ENCODE measurements around the gene NCAPH2.
"Not testable (repeated sequence)": the region's sequence is repeated elsewhere in the genome, so short reads cannot be mapped to it uniquely, and the experiment has no call there.

Gene NCAPH2

DNA sequence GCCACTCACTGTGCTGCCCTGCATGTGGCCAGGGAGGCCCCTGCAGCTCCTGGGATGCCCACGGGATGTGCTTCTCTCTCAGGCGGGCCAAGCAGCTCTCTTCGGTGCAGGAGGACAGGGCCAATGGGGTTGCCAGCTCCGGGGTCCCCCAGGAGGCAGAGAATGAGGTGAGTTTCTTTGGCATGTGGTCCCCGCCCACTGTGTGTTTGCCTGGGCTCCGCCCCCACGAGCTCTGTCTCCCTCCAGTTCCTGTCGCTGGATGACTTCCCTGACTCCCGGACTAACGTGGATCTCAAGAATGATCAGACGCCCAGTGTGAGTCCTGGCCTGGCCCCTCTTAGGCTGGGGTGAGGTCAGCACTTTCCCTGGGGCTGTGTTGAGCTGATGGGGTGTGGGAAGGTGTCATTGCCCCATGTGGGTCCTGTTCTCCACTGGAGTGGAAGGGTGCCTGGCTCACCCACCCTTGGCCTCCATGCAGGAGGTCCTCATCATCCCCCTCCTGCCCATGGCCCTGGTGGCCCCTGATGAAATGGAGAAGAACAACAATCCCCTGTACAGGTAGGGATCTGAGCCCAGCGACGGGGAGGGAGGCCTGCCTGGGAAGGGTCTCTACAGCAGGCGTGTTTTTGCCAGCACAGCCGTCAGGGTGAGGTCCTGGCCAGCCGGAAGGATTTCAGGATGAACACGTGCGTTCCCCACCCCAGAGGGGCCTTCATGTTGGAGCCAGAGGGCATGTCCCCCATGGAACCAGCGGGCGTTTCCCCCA lies 9.7 kb downstream of the NCAPH2 start:
- TF ChIP-seq, protein P1, sequence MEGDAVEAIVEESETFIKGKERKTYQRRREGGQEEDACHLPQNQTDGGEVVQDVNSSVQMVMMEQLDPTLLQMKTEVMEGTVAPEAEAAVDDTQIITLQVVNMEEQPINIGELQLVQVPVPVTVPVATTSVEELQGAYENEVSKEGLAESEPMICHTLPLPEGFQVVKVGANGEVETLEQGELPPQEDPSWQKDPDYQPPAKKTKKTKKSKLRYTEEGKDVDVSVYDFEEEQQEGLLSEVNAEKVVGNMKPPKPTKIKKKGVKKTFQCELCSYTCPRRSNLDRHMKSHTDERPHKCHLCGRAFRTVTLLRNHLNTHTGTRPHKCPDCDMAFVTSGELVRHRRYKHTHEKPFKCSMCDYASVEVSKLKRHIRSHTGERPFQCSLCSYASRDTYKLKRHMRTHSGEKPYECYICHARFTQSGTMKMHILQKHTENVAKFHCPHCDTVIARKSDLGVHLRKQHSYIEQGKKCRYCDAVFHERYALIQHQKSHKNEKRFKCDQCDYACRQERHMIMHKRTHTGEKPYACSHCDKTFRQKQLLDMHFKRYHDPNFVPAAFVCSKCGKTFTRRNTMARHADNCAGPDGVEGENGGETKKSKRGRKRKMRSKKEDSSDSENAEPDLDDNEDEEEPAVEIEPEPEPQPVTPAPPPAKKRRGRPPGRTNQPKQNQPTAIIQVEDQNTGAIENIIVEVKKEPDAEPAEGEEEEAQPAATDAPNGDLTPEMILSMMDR (IDR thresholded peaks at IDR 0.05; ENCODE audit: borderline replicate concordance, control extremely low read depth, extremely low read depth, insufficient read depth, missing control alignments), result no peak
- no peak for DNase-seq (ENCODE audit: low spot score)
- in situ Hi-C loops (cut with MboI; ENCODE audit: low sequenced_read_pairs, unreplicated experiment), result no loop called here

DNA sequence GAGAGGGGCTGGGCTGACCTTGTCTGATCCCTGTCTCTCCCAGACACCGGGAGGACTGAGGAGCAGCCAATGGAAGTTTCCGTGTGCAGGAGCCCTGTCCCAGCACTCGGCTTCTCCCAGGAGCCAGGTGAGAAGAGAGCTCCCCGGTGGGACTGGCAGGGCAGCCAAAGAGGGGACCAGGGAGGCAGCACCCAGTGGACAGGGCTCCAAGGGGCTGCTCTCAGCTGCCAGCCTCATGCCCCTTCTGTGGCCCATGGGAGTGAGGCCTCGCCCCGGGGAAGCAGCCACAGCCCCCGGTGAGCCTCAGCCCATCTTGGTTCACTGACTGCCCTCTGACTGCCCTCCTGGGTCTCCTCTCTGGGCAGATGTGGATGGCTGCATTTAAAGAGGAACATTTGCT lies 10.6 kb downstream of the NCAPH2 start:
- DNase-seq (ENCODE audit: low spot score), result no peak
- in situ Hi-C loops (cut with MboI; ENCODE audit: low sequenced_read_pairs, unreplicated experiment), result no loop called here
- TF ChIP-seq, protein P1 (IDR thresholded peaks at IDR 0.05; ENCODE audit: borderline replicate concordance, control extremely low read depth, extremely low read depth, insufficient read depth, missing control alignments), result no peak

DNA sequence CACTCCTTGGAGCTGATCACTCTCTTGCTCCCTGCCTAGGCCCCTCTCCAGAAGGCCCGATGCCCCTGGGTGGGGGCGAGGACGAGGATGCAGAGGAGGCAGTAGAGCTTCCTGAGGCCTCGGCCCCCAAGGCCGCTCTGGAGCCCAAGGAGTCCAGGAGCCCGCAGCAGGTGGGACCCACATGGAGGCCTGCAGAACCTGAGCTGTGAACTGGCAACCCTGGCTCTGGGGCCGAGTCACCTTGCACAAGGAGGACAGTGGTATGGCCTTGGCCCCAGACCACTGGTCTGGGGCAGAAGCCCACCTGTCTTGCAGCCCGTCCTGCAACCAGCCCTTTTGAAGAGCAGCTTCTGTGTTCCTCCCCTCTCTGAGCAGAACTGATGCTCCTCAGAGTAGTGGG lies 11.1 kb downstream of the NCAPH2 start:
- in situ Hi-C loops (cut with MboI; ENCODE audit: low sequenced_read_pairs, unreplicated experiment), result no loop called here
- TF ChIP-seq, protein P1 (IDR thresholded peaks at IDR 0.05; ENCODE audit: borderline replicate concordance, control extremely low read depth, extremely low read depth, insufficient read depth, missing control alignments), result no peak
- no peak for DNase-seq (ENCODE audit: low spot score)

DNA sequence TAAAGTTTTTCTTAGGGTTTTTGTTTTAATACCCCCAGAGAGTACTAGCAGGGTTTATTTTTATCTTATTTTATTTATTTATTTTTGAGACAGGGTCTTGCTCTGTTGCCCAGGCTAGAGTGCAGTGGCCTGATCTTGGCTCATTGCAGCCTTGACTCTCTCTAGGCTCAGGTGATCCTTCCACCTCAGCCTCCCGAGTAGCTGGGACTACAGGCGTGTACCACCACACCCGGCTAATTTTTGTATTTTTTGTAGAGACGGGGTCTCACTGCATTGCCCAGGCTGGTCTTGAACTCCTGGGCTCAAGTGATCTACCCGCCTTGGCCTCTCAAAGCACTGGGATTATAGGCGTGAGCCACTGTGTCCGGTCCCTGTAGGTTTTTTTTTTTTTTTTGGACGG lies 12.2 kb downstream of the NCAPH2 start:
- in situ Hi-C loops (cut with MboI; ENCODE audit: low sequenced_read_pairs, unreplicated experiment), result not testable (repeated sequence)

DNA sequence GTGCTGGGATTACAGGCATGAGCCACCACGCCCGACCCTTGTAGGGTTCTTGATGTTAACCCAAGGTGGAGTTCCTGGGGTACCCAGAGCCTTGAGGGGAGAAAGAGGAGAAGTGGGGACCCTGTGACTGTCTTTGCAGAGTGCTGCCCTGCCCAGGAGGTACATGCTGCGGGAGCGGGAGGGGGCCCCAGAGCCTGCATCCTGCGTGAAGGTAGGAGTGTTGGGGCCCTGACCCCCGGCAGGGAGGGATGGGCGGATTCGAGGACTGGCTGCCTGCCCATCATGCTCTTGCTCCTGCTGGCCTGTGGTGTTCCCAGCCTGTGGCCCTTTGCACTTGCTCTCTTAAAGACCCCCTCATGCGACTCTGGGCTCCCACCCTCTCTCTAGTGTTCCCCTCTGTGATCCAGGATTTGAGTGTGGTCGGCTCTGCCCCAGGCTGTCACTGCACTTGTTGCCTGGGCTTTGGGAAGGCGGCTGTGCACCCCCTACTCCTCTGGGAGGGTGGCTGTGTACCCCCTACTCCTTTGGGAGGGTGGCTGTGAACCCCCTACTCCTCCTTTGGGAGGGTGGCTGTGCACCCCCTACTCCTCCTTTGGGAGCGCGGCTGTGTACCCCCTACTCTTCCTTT lies 12.9 kb downstream of the NCAPH2 start:
- no peak for DNase-seq (ENCODE audit: low spot score)
- TF ChIP-seq, protein P1 (IDR thresholded peaks at IDR 0.05; ENCODE audit: borderline replicate concordance, control extremely low read depth, extremely low read depth, insufficient read depth, missing control alignments), result no peak
- in situ Hi-C loops (cut with MboI; ENCODE audit: low sequenced_read_pairs, unreplicated experiment), result no loop called here

More for the DNA sequence above, 12.2 kb downstream of the NCAPH2 start:
- DNase-seq (ENCODE audit: low spot score), result not testable (repeated sequence)

DNA sequence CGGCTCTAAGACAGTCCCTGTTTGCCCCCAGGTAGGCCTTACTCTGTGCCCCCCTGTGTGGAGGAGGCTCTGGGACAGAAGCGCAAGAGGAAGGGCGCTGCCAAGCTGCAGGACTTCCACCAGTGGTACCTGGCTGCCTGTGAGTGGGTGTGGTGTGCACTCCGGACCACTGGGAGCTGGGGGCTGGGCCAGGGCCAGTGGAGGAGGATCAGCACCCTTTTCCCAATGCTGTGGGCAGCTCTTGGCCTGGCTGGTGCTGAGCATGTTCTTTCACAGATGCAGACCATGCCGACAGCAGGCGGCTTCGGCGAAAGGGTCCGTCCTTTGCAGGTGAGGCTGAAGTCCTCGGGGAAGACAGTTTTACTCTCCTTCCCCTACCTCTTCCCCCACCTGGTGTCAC lies 13.7 kb downstream of the NCAPH2 start:
- TF ChIP-seq, protein P1 (IDR thresholded peaks at IDR 0.05; ENCODE audit: borderline replicate concordance, control extremely low read depth, extremely low read depth, insufficient read depth, missing control alignments), result no peak
- in situ Hi-C loops (cut with MboI; ENCODE audit: low sequenced_read_pairs, unreplicated experiment), result no loop called here
- no peak for DNase-seq (ENCODE audit: low spot score)

DNA sequence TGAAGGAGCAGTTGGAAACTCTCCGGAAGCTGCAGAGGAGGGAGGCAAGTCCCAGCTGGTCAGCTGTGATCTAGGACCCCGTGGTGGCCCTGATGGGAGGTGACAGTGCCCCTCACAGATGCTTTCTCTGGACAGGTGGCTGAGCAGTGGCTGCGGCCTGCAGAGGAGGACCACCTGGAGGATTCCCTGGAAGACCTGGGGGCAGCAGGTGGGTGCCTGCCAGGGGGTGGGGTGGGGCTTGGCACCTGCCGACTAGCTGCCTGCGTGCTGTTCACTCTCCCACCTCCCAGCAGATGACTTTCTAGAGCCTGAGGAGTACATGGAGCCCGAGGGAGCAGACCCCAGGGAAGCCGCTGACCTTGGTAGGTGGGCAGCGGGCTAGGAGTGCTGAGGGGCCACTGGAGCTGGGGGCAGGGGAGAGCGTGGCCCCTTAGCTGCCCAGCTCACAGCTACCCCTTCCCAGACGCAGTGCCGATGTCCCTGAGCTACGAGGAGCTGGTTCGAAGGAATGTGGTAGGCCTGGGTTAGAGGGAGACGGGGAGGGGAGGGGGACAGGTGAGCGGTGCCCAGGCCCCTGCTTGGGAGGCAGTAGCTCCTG lies 14.3 kb downstream of the NCAPH2 start:
- DNase-seq (ENCODE audit: low spot score), result no peak
- in situ Hi-C loops (cut with MboI; ENCODE audit: low sequenced_read_pairs, unreplicated experiment), result no loop called here
- TF ChIP-seq, protein P1 (IDR thresholded peaks at IDR 0.05; ENCODE audit: borderline replicate concordance, control extremely low read depth, extremely low read depth, insufficient read depth, missing control alignments), result no peak
